Cortex of kidney (tissue), 1 donor: ENCODE data around the gene DDIT4.
"Not testable (repeated sequence)": the region's sequence is repeated elsewhere in the genome, so short reads cannot be mapped to it uniquely, and the experiment has no call there.

ENCODE experiments used
- DNase-seq: peaks from one replicate; lab custom pipeline; 2025; lab: John Stamatoyannopoulos, UW

Gene DDIT4

GRCh38 chr10:72249176-72249862, 24.4 kb upstream of the DDIT4 start:
- DNase-seq = not testable (repeated sequence)

GRCh38 chr10:72250666-72251065, 23.1 kb upstream of the DDIT4 start:
- no peak for DNase-seq

GRCh38 chr10:72251635-72252034, 22.1 kb upstream of the DDIT4 start:
- no peak for DNase-seq

GRCh38 chr10:72252972-72253371, 20.8 kb upstream of the DDIT4 start:
- DNase-seq = no peak

- no peak for DNase-seq
Measured at GRCh38 chr10:72253578-72253977, 20.1 kb upstream of the DDIT4 start.

- DNase-seq = no peak
Measured at GRCh38 chr10:72254813-72255568, 18.7 kb upstream of the DDIT4 start.

GRCh38 chr10:72255977-72256729, 17.6 kb upstream of the DDIT4 start:
- DNase-seq = no peak

- no peak for DNase-seq
Measured at GRCh38 chr10:72257051-72257892, 16.5 kb upstream of the DDIT4 start.

- DNase-seq = no peak
Measured at GRCh38 chr10:72258617-72259016, 15.1 kb upstream of the DDIT4 start.

GRCh38 chr10:72259491-72260238, 14.1 kb upstream of the DDIT4 start:
- no peak for DNase-seq

- no peak for DNase-seq
Measured at GRCh38 chr10:72260239-72260975, 13.3 kb upstream of the DDIT4 start.

GRCh38 chr10:72260976-72261783, 12.5 kb upstream of the DDIT4 start:
- DNase-seq = peak; percentile 50

GRCh38 chr10:72261784-72262404, 11.8 kb upstream of the DDIT4 start:
- DNase-seq = no peak

- DNase-seq = no peak
Measured at GRCh38 chr10:72263613-72264241, 10.0 kb upstream of the DDIT4 start.

GRCh38 chr10:72264536-72264935, 9.2 kb upstream of the DDIT4 start:
- DNase-seq = no peak

GRCh38 chr10:72265508-72265907, 8.2 kb upstream of the DDIT4 start:
- no peak for DNase-seq

- no peak for DNase-seq
Measured at GRCh38 chr10:72265990-72266865, 7.5 kb upstream of the DDIT4 start.

GRCh38 chr10:72267381-72267780, 6.3 kb upstream of the DDIT4 start:
- DNase-seq = no peak
